Gastrocnemius medialis (tissue), 4 donors: ENCODE data around the gene LSG1.

Experiments
- POLR2A ChIP-seq, 2 donors: fragments of 450-650 bp; IDR thresholded peaks; one replicate each; pipeline ENCODE4 v1.6.1; 2017; ENCODE audit warnings: antibody characterized with exemption in 2 of 2, mild to moderate bottlenecking in 2 of 2, moderate library complexity in 2 of 2
- TF ChIP-seq, protein P1 (sequence below), 5 experiments: fragments of 450-650 bp in 3 of 5; fragments of 200-600 bp in 2 of 5; sonication (generic) in 2 of 5; IDR thresholded peaks in 4 of 5; conservative IDR thresholded peaks in 1 of 5; 1 replicate in 4 of 5; 2 replicates in 1 of 5; pipeline ENCODE4 v1.5.1; 2016 to 2019; ENCODE audit warnings: antibody characterized with exemption in 5 of 5, mild to moderate bottlenecking in 3 of 5, moderate library complexity in 3 of 5

- TF ChIP-seq, protein P1, sequence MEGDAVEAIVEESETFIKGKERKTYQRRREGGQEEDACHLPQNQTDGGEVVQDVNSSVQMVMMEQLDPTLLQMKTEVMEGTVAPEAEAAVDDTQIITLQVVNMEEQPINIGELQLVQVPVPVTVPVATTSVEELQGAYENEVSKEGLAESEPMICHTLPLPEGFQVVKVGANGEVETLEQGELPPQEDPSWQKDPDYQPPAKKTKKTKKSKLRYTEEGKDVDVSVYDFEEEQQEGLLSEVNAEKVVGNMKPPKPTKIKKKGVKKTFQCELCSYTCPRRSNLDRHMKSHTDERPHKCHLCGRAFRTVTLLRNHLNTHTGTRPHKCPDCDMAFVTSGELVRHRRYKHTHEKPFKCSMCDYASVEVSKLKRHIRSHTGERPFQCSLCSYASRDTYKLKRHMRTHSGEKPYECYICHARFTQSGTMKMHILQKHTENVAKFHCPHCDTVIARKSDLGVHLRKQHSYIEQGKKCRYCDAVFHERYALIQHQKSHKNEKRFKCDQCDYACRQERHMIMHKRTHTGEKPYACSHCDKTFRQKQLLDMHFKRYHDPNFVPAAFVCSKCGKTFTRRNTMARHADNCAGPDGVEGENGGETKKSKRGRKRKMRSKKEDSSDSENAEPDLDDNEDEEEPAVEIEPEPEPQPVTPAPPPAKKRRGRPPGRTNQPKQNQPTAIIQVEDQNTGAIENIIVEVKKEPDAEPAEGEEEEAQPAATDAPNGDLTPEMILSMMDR (IDR thresholded peaks at IDR 0.05 in 4 of 5, conservative IDR thresholded peaks at IDR 0.05 in 1 of 5) = no peak
- TF ChIP-seq POLR2A (IDR thresholded peaks at IDR 0.05) = no peak
Observed at GRCh38 chr3:194696702-194697101, 24.7 kb upstream of the LSG1 start.
